GM18868 (cell line): ENCODE results near the gene C3orf62.

Source experiments
- ATAC-seq: cut with Tn5 transposase; IDR thresholded peaks from one replicate; pipeline ENCODE4 v1.9.1; 2021; ENCODE audit warnings: mild to moderate bottlenecking, moderate library complexity; ENCODE audit not compliant: unreplicated experiment

Gene C3orf62

GRCh38 chr3:49276475-49277382, at the start of gene C3orf62:
Gene C3orf62 (minus strand): TSS chr3:49277232. CDS start chr3:49276872, 360 bp downstream.
- no peak for ATAC-seq

GRCh38 chr3:49324768-49325167, 47.7 kb upstream of the C3orf62 start:
- ATAC-seq, result no peak

GRCh38 chr3:49316696-49317457, 39.8 kb upstream of the C3orf62 start:
- no peak for ATAC-seq

- no peak for ATAC-seq
Observed at GRCh38 chr3:49313896-49314688, 37.1 kb upstream of the C3orf62 start.

- no peak for ATAC-seq
Observed at GRCh38 chr3:49311283-49311682, 34.3 kb upstream of the C3orf62 start.

GRCh38 chr3:49310677-49311076, 33.6 kb upstream of the C3orf62 start:
- no peak for ATAC-seq

- ATAC-seq, result no peak
Observed at GRCh38 chr3:49305608-49306007, 28.6 kb upstream of the C3orf62 start.

- no peak for ATAC-seq
Observed at GRCh38 chr3:49302613-49303012, 25.6 kb upstream of the C3orf62 start.

GRCh38 chr3:49300595-49300994, 23.6 kb upstream of the C3orf62 start:
- ATAC-seq, result no peak

GRCh38 chr3:49298511-49298910, 21.5 kb upstream of the C3orf62 start:
- ATAC-seq, result no peak

- no peak for ATAC-seq
Observed at GRCh38 chr3:49296781-49297411, 19.9 kb upstream of the C3orf62 start.

GRCh38 chr3:49295489-49296058, 18.5 kb upstream of the C3orf62 start:
- no peak for ATAC-seq

GRCh38 chr3:49294343-49294742, 17.3 kb upstream of the C3orf62 start:
- no peak for ATAC-seq

GRCh38 chr3:49283997-49284396, 7.0 kb upstream of the C3orf62 start:
- ATAC-seq, result no peak

GRCh38 chr3:49279376-49279775, 2.3 kb upstream of the C3orf62 start:
- no peak for ATAC-seq

GRCh38 chr3:49278548-49278947, 1.5 kb upstream of the C3orf62 start:
- no peak for ATAC-seq

GRCh38 chr3:49277383-49277775, 347 bp upstream of the C3orf62 start:
- no peak for ATAC-seq

- ATAC-seq, result no peak
Observed at GRCh38 chr3:49273825-49274532, 3.1 kb downstream of the C3orf62 start.

GRCh38 chr3:49271047-49271446, 6.0 kb downstream of the C3orf62 start:
- no peak for ATAC-seq

- ATAC-seq, result no peak
Observed at GRCh38 chr3:49270156-49270500, 6.9 kb downstream of the C3orf62 start.
